ENCODE results near the gene PARD6G. TPM values are rescaled to one million over a fixed set of nuclear protein-coding genes. Genes with fewer than 3 reads are reported as not detected.

Gene PARD6G
- total and polyA plus RNA-seq, 2 of the 13 experiments (the other 11 are each of a cell fraction or from before 2014, with no cell fraction given), result 3.6 to 7.4 TPM

GRCh38 chr18:80227472-80227871, 19.8 kb downstream of the PARD6G start (continued):
- TF ChIP-seq, protein P1, sequence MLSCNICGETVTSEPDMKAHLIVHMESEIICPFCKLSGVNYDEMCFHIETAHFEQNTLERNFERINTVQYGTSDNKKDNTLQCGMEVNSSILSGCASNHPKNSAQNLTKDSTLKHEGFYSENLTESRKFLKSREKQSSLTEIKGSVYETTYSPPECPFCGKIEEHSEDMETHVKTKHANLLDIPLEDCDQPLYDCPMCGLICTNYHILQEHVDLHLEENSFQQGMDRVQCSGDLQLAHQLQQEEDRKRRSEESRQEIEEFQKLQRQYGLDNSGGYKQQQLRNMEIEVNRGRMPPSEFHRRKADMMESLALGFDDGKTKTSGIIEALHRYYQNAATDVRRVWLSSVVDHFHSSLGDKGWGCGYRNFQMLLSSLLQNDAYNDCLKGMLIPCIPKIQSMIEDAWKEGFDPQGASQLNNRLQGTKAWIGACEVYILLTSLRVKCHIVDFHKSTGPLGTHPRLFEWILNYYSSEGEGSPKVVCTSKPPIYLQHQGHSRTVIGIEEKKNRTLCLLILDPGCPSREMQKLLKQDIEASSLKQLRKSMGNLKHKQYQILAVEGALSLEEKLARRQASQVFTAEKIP (CRISPR knock-in tag; IDR thresholded peaks at IDR 0.05; ENCODE audit: borderline replicate concordance), result no peak
- no peak for TF ChIP-seq RCOR2 (CRISPR knock-in tag; IDR thresholded peaks at IDR 0.05)
- no peak for TF ChIP-seq ZNF746 (CRISPR knock-in tag; IDR thresholded peaks at IDR 0.05)
- no peak for TF ChIP-seq ZNF569 (CRISPR knock-in tag; IDR thresholded peaks at IDR 0.05; ENCODE audit: borderline replicate concordance)
- no peak for TF ChIP-seq MED13 (CRISPR knock-in tag; IDR thresholded peaks at IDR 0.05)
- TF ChIP-seq TSC22D2 (CRISPR knock-in tag; IDR thresholded peaks at IDR 0.05; ENCODE audit: borderline replicate concordance), result no peak

- intact Hi-C loops (cut with micrococcal nuclease; ENCODE audit: unreplicated experiment) (no loop called here), in situ Hi-C loops (cut with HindIII; ENCODE audit: extremely low pct_ligation_motif_present, low pct_unique_long_range_greater_than_20kb) (no loop called here)
- ATAC-seq (no peak), FAIRE-seq (no peak), DNase-seq (ENCODE audit: low spot score) (no peak)
- TF ChIP-seq ZNF549 (CRISPR knock-in tag; IDR thresholded peaks at IDR 0.05) (no peak), KMT2A (CRISPR knock-in tag; IDR thresholded peaks at IDR 0.05) (no peak)
- Histone ChIP-seq H3K4me1 (ENCODE audit: insufficient read depth, low read length) (no peaks in the 10 kb centered on the region), H3K9ac (ENCODE audit: insufficient read depth, low read depth, low read length) (no peak overlapping the region), H3K9me3 (ENCODE audit: low read length) (no peaks in the 10 kb centered on the region), H3K36me3 (replicated peaks in 1 of 2; ENCODE audit: control insufficient read depth in 1 of 2, insufficient read depth in 2 of 2, low read length in 2 of 2) (no peaks in the 10 kb centered on the region), H3K79me2 (ENCODE audit: insufficient read depth, low read length) (no peaks in the 10 kb centered on the region), H3K27me3 (ENCODE audit: control insufficient read depth in 1 of 2, insufficient read depth in 2 of 2, low read length in 2 of 2) (no peaks in the 10 kb centered on the region), H3K4me2 (ENCODE audit: low read depth, low read length) (no peak overlapping the region), H4K20me1 (ENCODE audit: insufficient read depth, low read length) (peaks cover 3% of the 10 kb centered on the region; the same call in 1 of the 2 replicates), H3K27ac (ENCODE audit: extremely low read length, insufficient read depth, low read length) (no peak overlapping the region), H3K4me3 (replicated peaks in 1 of 3; ENCODE audit: insufficient read depth in 1 of 3, low read depth in 2 of 3, low read length in 3 of 3) (no peak overlapping the region), H2AFZ (ENCODE audit: low read length) (no peak overlapping the region)
- no TSS peak for BruUV-seq (replicated peaks)
- WGBS (ENCODE audit: low lambda C conversion rate), result 93% methylated on average over 4 of the region's 4 CpGs
- ChIA-PET CTCF (ENCODE audit: low intra/inter-chr PET ratio, low total read pairs) (no interaction called here), POLR2A (no interaction called here)
These were observed 21.6 kb downstream of the PARD6G start for GRCh38 chr18:80225685-80226084.

All from HepG2 (cell line).